Naive thymus-derived CD8-positive, alpha-beta T cell (primary cell): Measurements from ENCODE around the gene ZNF780A. TPM values are rescaled to one million over a fixed set of nuclear protein-coding genes. Genes with fewer than 3 reads are reported as not detected.
A peak's percentile ranks its signal among the peaks of the same experiment; 100 is the strongest.

Source experiments
- ATAC-seq, 2 donors: fragments of 150-1000 bp; cut with Tn5 transposase in 1 of 2; sonication (Bioruptor Pico), chemical (Tn5 transposase) in 1 of 2; 1 replicate in 1 of 2; 2 replicates in 1 of 2; pipeline ENCODE4 v1.10.0; 2021; ENCODE audit warnings: mild to moderate bottlenecking in 2 of 2, moderate library complexity in 2 of 2
- POLR2A ChIA-PET: fragments of 350-600 bp; sonication (Branson Sonifier 250); formaldehyde crosslinking; loops from one replicate; lab custom pipeline; 2021; ENCODE audit warnings: antibody characterized with exemption; lab: Charles Lee
- DNase-seq, 10 donors: peaks; one replicate each; pipeline versions ENCODE4 v3.0.0 to v3.0.0-alpha.2; 2020 to 2022
- H3K27ac Mint-ChIP-seq, 10 donors: one replicate each; pipeline ENCODE4 v1.8.0; 2020 to 2022; ENCODE audit warnings: mild to moderate bottlenecking in 10 of 10, mixed read lengths in 10 of 10, moderate library complexity in 4 of 10, inconsistent platforms in 1 of 10
- H3K27me3 Mint-ChIP-seq, 5 donors: one replicate each; pipeline ENCODE4 v1.8.0; 2021 to 2022; ENCODE audit warnings: mixed read lengths in 5 of 5
- H3K36me3 Mint-ChIP-seq, 3 donors: one replicate each; pipeline ENCODE4 v1.8.0; 2020 to 2022; ENCODE audit warnings: mixed read lengths in 3 of 3, mild to moderate bottlenecking in 2 of 3, inconsistent platforms in 1 of 3
- H3K4me1 Mint-ChIP-seq, 4 donors: one replicate each; pipeline ENCODE4 v1.8.0; 2021 to 2022; ENCODE audit warnings: mixed read lengths in 4 of 4
- H3K4me3 Mint-ChIP-seq, 10 donors: one replicate each; pipeline ENCODE4 v1.8.0; 2020 to 2022; ENCODE audit warnings: mild to moderate bottlenecking in 10 of 10, mixed read lengths in 10 of 10, moderate library complexity in 6 of 10, inconsistent platforms in 1 of 10
- H3K9me3 Mint-ChIP-seq, 9 donors: one replicate each; pipeline ENCODE4 v1.8.0; 2020 to 2022; ENCODE audit warnings: mixed read lengths in 9 of 9, mild to moderate bottlenecking in 3 of 9, inconsistent platforms in 1 of 9, moderate library complexity in 1 of 9
- polyA plus RNA-seq, 3 donors: library from polyadenylated mRNA; unstranded; fragments of 300-500 nt; fragmentation: Illumina TruSeq; gene quantifications; one replicate each; pipeline ENCODE4 v1.2.3, GENCODE V29; 2021
- total RNA-seq, 8 experiments: library from RNA in 2 of 8; stranded (reverse) in 2 of 8; gene quantifications; one replicate each; pipeline ENCODE4 v1.2.3 and lab custom pipeline; 2021 to 2026

ZNF780A gene
- total and polyA plus RNA-seq, 5 experiments from 2014 or later, result 22.8 to 35.1 (median 28.3) TPM

DNA sequence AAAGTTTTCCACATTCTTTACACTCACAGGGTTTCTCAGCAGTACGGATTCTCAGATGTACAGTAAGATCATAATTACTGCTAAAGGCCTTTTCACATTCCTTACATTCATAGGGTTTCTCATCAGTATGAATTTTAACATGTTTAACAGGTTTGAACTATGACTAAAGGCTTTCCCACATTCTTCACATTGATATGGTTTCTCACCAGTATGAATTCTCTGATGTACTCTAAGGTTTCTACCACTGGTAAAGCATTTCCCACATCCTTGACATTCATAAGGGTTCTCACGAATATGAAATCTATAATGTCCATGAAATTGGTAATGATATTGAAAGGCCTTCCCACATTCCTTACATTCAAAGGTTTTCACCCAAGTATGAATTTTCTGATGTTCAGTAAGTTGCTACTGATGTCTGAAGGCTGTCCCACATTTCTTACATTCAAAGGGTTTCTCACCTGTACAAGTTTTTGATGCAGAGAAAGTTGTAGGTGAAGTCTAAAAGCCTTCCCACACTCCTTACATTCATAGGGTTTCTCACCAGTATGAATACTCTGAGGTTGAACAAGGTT, 56.7 kb downstream of the ZNF780A start:
- H3K4me3 Mint-ChIP-seq, result no peak overlapping the region
- H3K4me1 Mint-ChIP-seq, result no peaks in the 10 kb centered on the region
- peaks cover 0 to 88% (median 54%) of the 10 kb centered on the region in 9 donors for H3K9me3 Mint-ChIP-seq
- no peak overlapping the region for H3K27ac Mint-ChIP-seq
- peaks cover 0 to 55% (median 33%) of the 10 kb centered on the region in 3 donors for H3K36me3 Mint-ChIP-seq
- POLR2A ChIA-PET, result no interaction called here
- no peak for DNase-seq
- ATAC-seq, result no peak
- H3K27me3 Mint-ChIP-seq, result no peaks in the 10 kb centered on the region

DNA sequence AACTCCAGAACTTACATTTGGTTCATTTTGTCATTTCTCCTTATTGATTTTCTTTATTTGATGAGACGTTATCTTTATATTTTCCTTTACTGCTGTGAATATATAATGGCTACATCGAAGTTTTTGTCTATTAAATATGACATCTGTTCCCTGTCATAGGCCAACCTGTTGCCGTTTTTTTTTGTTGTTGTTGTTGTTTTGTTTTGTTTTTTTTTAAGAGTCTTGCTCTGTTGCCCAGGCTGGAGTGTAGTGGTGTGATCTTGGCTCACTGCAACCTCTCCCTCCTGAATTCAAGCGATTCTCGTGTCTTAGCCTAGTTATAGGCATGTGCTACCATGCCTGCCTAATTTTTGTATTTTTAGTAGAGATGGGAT, 64.2 kb downstream of the ZNF780A start:
- H3K9me3 Mint-ChIP-seq, result peaks cover 16 to 93% (median 47%) of the 10 kb centered on the region in 9 donors
- H3K27me3 Mint-ChIP-seq, result no peaks in the 10 kb centered on the region
- no peak for ATAC-seq
- POLR2A ChIA-PET, result interaction anchor here (0.6 to 1.0 kb wide), 2 partner anchors 30 to 447 kb away, joined by 3 to 4 read pairs; partner anchors contain the start of gene ZNF546
- H3K4me1 Mint-ChIP-seq, result peaks cover 0 to 2% (median 0%) of the 10 kb centered on the region in 4 donors
- H3K4me3 Mint-ChIP-seq, result no peak overlapping the region
- DNase-seq, result no peak
- H3K36me3 Mint-ChIP-seq, result peaks cover 5 to 64% (median 36%) of the 10 kb centered on the region in 3 donors
- no peak overlapping the region for H3K27ac Mint-ChIP-seq

DNA sequence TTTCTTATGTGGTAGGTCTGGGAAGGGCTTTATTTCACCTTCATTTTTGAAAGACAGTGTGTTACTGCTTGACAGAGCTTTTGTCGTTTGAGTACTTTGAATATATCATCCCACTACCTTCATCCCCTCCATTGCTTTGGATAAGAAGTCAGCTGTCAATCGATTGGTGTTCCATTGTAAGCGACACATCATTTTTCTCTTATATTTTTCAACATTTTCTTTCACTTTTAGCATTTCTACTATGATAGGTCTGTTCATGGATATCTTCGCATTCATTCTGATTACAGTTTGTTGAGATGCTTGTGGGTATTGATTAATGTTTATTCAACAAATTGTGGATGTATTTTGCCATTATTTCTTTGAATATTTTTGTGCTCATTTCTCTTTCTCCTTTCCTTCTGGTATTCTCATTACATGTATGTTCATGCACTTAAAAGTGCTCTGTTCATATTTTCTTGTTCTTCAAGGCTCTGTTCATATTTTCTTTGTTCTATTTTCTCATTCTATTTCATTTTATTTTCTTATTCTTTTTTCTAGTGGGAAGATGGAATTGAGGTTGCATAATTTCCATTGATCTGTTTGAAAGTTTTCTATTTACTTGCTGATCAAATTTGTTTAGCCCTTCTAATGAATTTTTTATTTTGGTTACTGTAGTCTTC, 64.7 kb downstream of the ZNF780A start:
- H3K27me3 Mint-ChIP-seq, result no peaks in the 10 kb centered on the region

DNA sequence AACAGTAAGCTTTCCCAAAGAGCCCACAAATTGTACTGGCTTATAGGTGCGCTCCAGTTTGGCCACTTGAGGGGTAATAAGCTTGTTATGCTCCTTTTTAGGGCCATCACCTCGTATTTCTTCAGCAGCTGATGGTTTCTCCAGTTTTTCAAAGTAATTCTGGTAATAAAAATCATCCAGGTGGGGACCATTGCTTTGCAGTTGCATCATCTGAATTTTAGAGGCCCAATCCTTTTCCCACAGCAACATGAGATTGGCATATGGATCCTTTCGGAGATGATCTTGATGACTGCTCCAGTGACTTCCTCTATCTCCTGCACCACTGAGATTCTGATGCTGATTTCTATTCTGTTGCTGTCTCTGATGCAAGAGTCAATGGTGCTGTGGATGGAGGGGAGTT, 66.8 kb downstream of the ZNF780A start:
- no peak overlapping the region for H3K27ac Mint-ChIP-seq
- H3K36me3 Mint-ChIP-seq, result peaks cover 5 to 54% (median 36%) of the 10 kb centered on the region in 3 donors

More for the DNA sequence above, 64.7 kb downstream of the ZNF780A start:
- Mint-ChIP-seq H3K4me3 (no peak overlapping the region), H3K27ac (peak overlapping the region in 1 of 10 donors; percentile 13), H3K36me3 (peaks cover 5 to 64% (median 36%) of the 10 kb centered on the region in 3 donors), H3K9me3 (peaks cover 16 to 92% (median 49%) of the 10 kb centered on the region in 9 donors), H3K4me1 (peaks cover 0 to 2% (median 0%) of the 10 kb centered on the region in 4 donors)
- POLR2A ChIA-PET, result interaction anchor here (0.6 to 1.0 kb wide), 2 partner anchors 29 to 447 kb away, joined by 3 to 4 read pairs; partner anchors contain the start of gene ZNF546
- DNase-seq (no peak), ATAC-seq (no peak)

More for the DNA sequence above, 66.8 kb downstream of the ZNF780A start:
- ATAC-seq, result no peak
- H3K4me1 Mint-ChIP-seq, result peaks cover 0 to 2% (median 0%) of the 10 kb centered on the region in 4 donors
- H3K4me3 Mint-ChIP-seq, result no peak overlapping the region
- H3K9me3 Mint-ChIP-seq, result peaks cover 17 to 93% (median 52%) of the 10 kb centered on the region in 9 donors
- no peak for DNase-seq
- POLR2A ChIA-PET, result interaction anchor here (0.6 kb wide), 1 partner anchor 1043 kb away, joined by 3 read pairs; no protein-coding TSS in a partner anchor
- no peaks in the 10 kb centered on the region for H3K27me3 Mint-ChIP-seq

Other genes starting within 250 kb of the ZNF780A start
- gene FBL, start 244.6 kb downstream of the ZNF780A start, total RNA-seq, result 100 to 1,000 TPM; 336 to 365 TPM
- 100 to 1,000 TPM; 231 to 246 (median 236) TPM for gene FBL, start 244.6 kb downstream of the ZNF780A start, polyA plus RNA-seq
- gene FCGBP, start 156.3 kb downstream of the ZNF780A start, total RNA-seq, result 100 to 1,000 TPM; 223 to 230 TPM
- gene FCGBP, start 156.3 kb downstream of the ZNF780A start, polyA plus RNA-seq, result 10 to 100 TPM in 1 of 3 donors, 1 to 10 TPM in 2; 2.7 to 11.6 (median 3.1) TPM
- 10 to 100 TPM; 38.7 to 44.3 TPM for gene PSMC4, start 119.8 kb downstream of the ZNF780A start, total RNA-seq
- 10 to 100 TPM; 71.3 to 80.4 (median 72.8) TPM for gene PSMC4, start 119.8 kb downstream of the ZNF780A start, polyA plus RNA-seq
- gene ZNF546, start 93.9 kb downstream of the ZNF780A start, total RNA-seq, result 10 to 100 TPM; 17.6 to 22.0 TPM
- gene ZNF546, start 93.9 kb downstream of the ZNF780A start, polyA plus RNA-seq, result 1 to 10 TPM; 4.0 to 6.4 (median 6.2) TPM
- gene ZNF780B, start 34.7 kb downstream of the ZNF780A start, total RNA-seq, result 10 to 100 TPM; 61.5 to 70.8 TPM
- gene ZNF780B, start 34.7 kb downstream of the ZNF780A start, polyA plus RNA-seq, result 10 to 100 TPM; 13.3 to 18.4 (median 15.4) TPM
- 10 to 100 TPM; 35.4 to 35.6 TPM for gene MAP3K10, start 100.5 kb upstream of the ZNF780A start, total RNA-seq
- gene MAP3K10, start 100.5 kb upstream of the ZNF780A start, polyA plus RNA-seq, result under 1 TPM; 0.15 to 0.58 (median 0.35) TPM
- gene TTC9B, start 127.4 kb upstream of the ZNF780A start, total RNA-seq, result not detected
- not detected for gene TTC9B, start 127.4 kb upstream of the ZNF780A start, polyA plus RNA-seq
- gene CCNP, start 135.7 kb upstream of the ZNF780A start, total RNA-seq, result 1 to 10 TPM; 2.3 to 2.6 TPM
- gene CCNP, start 135.7 kb upstream of the ZNF780A start, polyA plus RNA-seq, result under 1 TPM in 1 of 3 donors, not detected in 2; 0.14 TPM
- 100 to 1,000 TPM; 202 to 210 TPM for gene AKT2, start 194.4 kb upstream of the ZNF780A start, total RNA-seq
- gene AKT2, start 194.4 kb upstream of the ZNF780A start, polyA plus RNA-seq, result 10 to 100 TPM; 21.5 to 26.9 (median 22.9) TPM